NT2/D1 (cell line): Measurements from ENCODE around the gene SLC12A2.

Source experiments
- DNase-seq: peaks from one replicate; pipeline ENCODE4 v3.0.0-alpha.2; 2011; ENCODE audit warnings: low read depth, low spot score
- H3K27me3 ChIP-seq: 2 replicates; pipeline ENCODE4 v1.6.0; 2011; ENCODE audit warnings: mild to moderate bottlenecking; ENCODE audit not compliant: insufficient read length, insufficient read depth
- H3K36me3 ChIP-seq: 2 replicates; pipeline ENCODE4 v1.6.1; 2011; ENCODE audit warnings: mild to moderate bottlenecking, low read length, mixed read lengths; ENCODE audit not compliant: insufficient read depth, insufficient read length
- H3K4me1 ChIP-seq: 2 replicates; pipeline ENCODE4 v1.5.1; 2011; ENCODE audit not compliant: insufficient read depth, insufficient read length
- H3K4me3 ChIP-seq: 2 replicates; pipeline ENCODE4 v1.5.1; 2011; ENCODE audit warnings: low read depth; ENCODE audit not compliant: insufficient read length
- H3K9ac ChIP-seq: 2 replicates; pipeline ENCODE4 v1.6.0; 2011; ENCODE audit warnings: low read depth; ENCODE audit not compliant: insufficient read length
- H3K9me3 ChIP-seq: 2 replicates; pipeline ENCODE4 v1.5.1; 2011; ENCODE audit warnings: mild to moderate bottlenecking, low read length; ENCODE audit not compliant: insufficient read depth
- SUZ12 ChIP-seq: IDR thresholded peaks from 2 replicates; pipeline ENCODE4 v1.6.1; 2011; ENCODE audit not compliant: insufficient read length, insufficient read depth; ENCODE audit errors: extremely low read depth
- YY1 ChIP-seq: IDR thresholded peaks from 2 replicates; pipeline ENCODE4 v1.6.1; 2011; ENCODE audit not compliant: insufficient read length, insufficient read depth
- ZNF274 ChIP-seq: IDR thresholded peaks from 2 replicates; pipeline ENCODE4 v1.6.1; 2011; ENCODE audit warnings: mild to moderate bottlenecking, low read depth, low read length

SLC12A2 gene

DNA sequence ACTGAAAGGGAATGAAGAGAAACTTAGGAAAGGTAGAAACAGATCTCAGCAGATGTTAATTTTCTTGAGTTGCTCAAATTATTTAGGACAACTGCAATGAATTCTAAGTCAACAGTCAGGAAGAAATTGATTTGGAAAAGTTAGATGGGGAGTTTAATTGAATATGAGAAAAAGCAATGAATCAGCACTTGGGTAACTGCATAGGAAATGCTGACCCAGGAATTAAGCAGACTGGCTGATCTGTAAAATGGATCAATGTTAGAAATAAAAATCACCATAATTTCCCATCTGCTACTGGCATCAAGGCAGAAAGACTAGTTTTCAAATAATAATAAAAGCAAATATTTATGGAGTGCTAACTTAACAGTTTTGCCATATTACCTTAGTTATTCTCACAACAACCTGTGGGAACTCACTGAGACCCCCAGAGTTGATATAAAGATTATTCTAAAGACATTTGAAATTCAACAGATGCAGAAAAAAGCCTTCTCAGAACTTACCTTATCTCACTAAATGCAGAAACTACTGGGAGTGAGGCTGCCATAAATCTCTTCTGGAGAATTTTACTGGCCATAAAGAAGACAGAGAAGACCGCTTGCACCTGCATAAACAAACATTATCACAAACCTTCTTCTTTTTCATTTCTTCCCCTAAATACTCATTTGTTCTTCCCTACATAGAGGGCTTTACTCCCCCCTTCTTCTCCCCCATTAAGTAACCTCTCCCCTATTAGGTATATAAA, 22.8 kb upstream of the SLC12A2 start:
- Histone ChIP-seq H3K27me3 (no peaks in the 10 kb centered on the region), H3K4me1 (no peaks in the 10 kb centered on the region), H3K4me3 (no peak overlapping the region), H3K9me3 (no peaks in the 10 kb centered on the region), H3K9ac (no peak overlapping the region), H3K36me3 (no peaks in the 10 kb centered on the region)
- no peak for DNase-seq
- no peak for TF ChIP-seq ZNF274
- no peak for TF ChIP-seq YY1
- TF ChIP-seq SUZ12: no peak

DNA sequence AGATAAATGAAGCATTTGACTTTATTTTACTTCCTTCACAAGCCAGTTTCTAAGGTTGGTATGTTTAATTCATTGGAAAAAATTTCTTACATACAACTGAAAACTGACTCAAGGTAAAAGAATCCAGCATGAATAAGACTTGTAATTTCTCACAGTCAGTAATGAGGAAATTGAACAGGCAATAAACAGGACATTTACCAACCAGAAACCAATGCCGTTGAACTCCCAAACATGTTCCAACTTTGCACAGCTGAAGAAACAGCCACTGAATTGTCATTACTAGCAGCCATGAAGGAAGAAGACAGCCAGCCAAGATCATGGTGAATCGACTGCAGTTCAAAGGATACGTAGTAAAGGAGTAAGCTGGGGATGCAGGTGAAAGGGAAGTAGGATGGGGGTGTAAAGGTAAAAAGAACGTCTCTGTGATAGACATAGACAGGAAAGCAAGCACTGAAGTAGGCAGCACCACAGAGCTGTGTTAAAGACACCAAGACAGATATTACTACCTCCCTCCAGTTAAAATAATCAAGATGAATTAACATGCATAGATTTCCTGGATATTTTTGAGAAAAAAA, 21.3 kb upstream of the SLC12A2 start:
- Histone ChIP-seq H3K4me3 (no peak overlapping the region), H3K4me1 (no peaks in the 10 kb centered on the region), H3K36me3 (no peaks in the 10 kb centered on the region), H3K9ac (no peak overlapping the region), H3K27me3 (no peaks in the 10 kb centered on the region), H3K9me3 (no peaks in the 10 kb centered on the region)
- TF ChIP-seq ZNF274 (no peak), YY1 (no peak), SUZ12 (no peak)
- no peak for DNase-seq

DNA sequence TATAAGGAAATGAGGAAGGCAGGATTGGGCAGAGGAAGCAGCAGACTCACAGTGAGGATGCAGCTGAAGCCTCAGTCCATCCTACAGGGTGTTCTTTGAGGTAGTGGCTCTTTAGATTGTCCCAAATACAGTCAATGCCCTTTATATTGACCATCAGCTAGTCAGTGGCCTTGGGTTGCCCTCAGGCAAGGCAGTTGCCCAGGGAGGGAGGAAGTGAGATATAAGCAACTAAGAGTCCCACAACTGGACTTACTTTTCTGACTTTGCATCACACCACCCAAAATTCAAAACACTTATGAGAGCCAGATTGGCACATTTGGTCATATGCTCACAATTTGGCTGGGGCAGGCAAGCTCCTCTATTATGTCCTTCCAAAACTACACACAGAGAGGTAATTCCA, 9.4 kb upstream of the SLC12A2 start:
- TF ChIP-seq ZNF274 (no peak), SUZ12 (no peak), YY1 (no peak)
- no peaks in the 10 kb centered on the region for H3K36me3 ChIP-seq

DNA sequence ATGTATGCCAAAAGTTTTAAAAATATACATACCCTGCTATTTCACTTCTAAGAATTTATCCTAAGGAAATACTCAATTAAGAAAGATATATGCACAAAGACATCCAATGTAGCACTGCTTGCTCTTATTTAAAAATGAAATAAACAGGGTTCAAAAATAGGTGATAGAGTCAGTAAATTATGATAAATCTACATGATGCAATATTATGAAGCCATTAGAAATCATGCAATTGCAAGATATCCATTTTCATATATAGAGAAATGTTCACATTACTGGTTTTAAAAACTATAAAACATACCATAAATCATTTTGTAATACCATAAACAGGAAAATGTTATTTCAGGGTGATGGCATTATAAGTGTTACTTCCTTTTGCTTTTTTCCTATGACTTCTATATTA, 8.6 kb upstream of the SLC12A2 start:
- H3K4me1 ChIP-seq: no peaks in the 10 kb centered on the region
- DNase-seq: no peak
- no peaks in the 10 kb centered on the region for H3K9me3 ChIP-seq
- no peak overlapping the region for H3K9ac ChIP-seq
- no peak overlapping the region for H3K4me3 ChIP-seq
- TF ChIP-seq YY1 (no peak), ZNF274 (no peak), SUZ12 (no peak)
- no peaks in the 10 kb centered on the region for H3K27me3 ChIP-seq
- no peaks in the 10 kb centered on the region for H3K36me3 ChIP-seq

More for the DNA sequence above, 9.4 kb upstream of the SLC12A2 start:
- Histone ChIP-seq H3K4me1 (no peaks in the 10 kb centered on the region), H3K4me3 (no peak overlapping the region), H3K9me3 (no peaks in the 10 kb centered on the region), H3K9ac (no peak overlapping the region), H3K27me3 (no peaks in the 10 kb centered on the region)
- DNase-seq: no peak

DNA sequence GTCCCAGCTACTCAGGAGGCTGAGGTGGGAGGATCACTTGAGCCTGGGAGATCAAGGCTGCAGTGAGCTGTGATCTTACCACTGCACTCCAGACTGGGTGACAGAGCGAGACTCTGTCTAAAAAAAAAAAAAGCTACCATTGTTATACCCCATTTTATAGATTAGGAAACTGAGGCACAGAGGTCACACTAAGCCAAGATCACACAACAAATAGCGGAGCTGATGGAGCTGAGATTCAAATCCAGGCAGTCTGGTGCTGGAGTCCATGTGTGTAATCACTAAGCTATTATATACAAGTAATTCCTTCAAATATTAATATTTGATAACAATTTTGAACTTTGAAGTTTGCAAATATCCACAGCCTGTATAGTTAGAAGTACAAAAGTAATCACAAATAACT, 6.0 kb upstream of the SLC12A2 start:
- Histone ChIP-seq H3K27me3 (no peaks in the 10 kb centered on the region), H3K9me3 (no peaks in the 10 kb centered on the region), H3K9ac (no peak overlapping the region), H3K36me3 (no peaks in the 10 kb centered on the region), H3K4me3 (no peak overlapping the region), H3K4me1 (no peaks in the 10 kb centered on the region)
- TF ChIP-seq YY1: no peak
- no peak for TF ChIP-seq SUZ12
- TF ChIP-seq ZNF274: no peak
- no peak for DNase-seq

DNA sequence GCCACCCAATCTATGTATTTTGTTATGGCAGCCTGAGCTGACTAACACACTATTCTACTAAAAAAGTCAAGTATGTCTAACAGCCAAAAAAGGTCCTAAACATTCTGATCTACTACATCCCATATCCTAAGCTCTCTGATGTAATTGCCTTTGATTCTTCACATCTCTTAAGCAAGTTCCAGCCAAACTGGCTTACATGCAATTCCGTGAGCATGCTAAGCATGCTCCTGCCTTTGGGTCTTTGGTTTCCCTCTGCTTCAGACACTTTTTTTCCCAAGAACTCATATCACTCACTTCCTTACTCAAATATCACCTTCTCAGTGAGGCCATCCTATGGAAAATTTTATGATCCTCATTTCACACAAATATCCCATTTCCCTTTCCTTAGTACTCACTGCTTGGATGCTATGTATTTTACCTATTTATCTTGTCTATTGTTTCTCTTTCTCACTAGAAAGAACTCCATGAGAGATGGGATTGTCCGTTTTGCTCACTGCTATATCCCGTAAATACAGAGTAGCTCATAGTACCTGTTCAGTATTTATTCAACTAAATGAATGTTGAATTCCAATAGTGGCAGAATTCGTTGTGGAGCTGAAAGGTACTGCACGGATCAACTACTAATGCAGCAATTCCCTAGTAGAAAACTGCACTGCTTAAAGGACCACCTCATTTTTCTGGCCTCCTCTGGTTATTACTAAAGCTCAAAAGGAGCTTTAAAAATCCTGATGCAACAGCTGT, 2.3 kb upstream of the SLC12A2 start:
- TF ChIP-seq YY1 (no peak), SUZ12 (no peak), ZNF274 (no peak)
- H3K36me3 ChIP-seq: no peaks in the 10 kb centered on the region
- no peak for DNase-seq
- no peaks in the 10 kb centered on the region for H3K4me1 ChIP-seq
- H3K27me3 ChIP-seq: peaks cover 11% of the 10 kb centered on the region
- no peak overlapping the region for H3K4me3 ChIP-seq
- no peaks in the 10 kb centered on the region for H3K9me3 ChIP-seq
- H3K9ac ChIP-seq: no peak overlapping the region

DNA sequence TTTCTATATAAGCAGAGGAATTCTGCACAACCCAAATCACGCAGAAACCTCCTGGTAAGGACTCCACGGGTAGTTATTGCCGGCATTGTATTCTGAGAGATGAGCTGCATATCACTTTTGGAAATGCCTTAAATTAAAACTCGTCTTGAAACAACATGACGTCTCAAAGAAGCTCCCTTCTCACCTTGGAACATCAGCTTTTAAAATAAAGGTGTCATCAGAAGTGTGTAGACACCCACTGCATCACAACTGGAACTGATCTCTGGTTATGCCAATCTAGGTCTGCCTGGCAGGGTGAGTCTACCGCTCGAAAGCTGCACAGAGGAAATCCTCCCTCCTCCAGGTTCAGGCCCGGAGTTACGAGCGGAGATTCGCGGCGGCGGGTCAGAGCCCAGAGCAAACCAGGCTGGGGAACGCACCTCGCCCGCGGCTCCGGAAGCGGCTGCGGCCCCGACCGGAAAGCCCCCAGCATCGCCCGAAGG, 974 bp upstream of the SLC12A2 start:
- no peaks in the 10 kb centered on the region for H3K9me3 ChIP-seq
- no peak for DNase-seq
- TF ChIP-seq SUZ12: no peak
- TF ChIP-seq ZNF274: no peak
- TF ChIP-seq YY1: no peak
- no peaks in the 10 kb centered on the region for H3K36me3 ChIP-seq
- H3K4me3 ChIP-seq: peak overlapping the region; percentile 85
- H3K9ac ChIP-seq: peak overlapping the region; percentile 90
- peaks cover 11% of the 10 kb centered on the region for H3K27me3 ChIP-seq
- no peaks in the 10 kb centered on the region for H3K4me1 ChIP-seq
